Measurements from ENCODE around the gene TSGA10IP. TPM values are rescaled to one million over a fixed set of nuclear protein-coding genes. Genes with fewer than 3 reads are reported as not detected.

Gene TSGA10IP
- total and polyA plus RNA-seq, 2 experiments from 2014 or later = not detected

- H3K27me3 ChIP-seq (replicated peaks; ENCODE audit: insufficient read depth) = no peaks in the 10 kb centered on the region
Measured at GRCh38 chr11:65954771-65955170, 9.5 kb downstream of the TSGA10IP start.

GRCh38 chr11:65958291-65958690 is 13.0 kb downstream of the TSGA10IP start:
- Histone ChIP-seq H3F3A (ENCODE audit: insufficient read depth) (no peaks in the 10 kb centered on the region), H3K4me3 (no peak overlapping the region), H3K9me2 (ENCODE audit: insufficient read depth) (no peaks in the 10 kb centered on the region), H3K36me3 (ENCODE audit: low read depth) (no peaks in the 10 kb centered on the region), H3K27me3 (replicated peaks; ENCODE audit: insufficient read depth) (no peaks in the 10 kb centered on the region), H3K4me2 (ENCODE audit: unreplicated experiment) (no peak overlapping the region), H3K27ac (no peak overlapping the region), H3K9ac (no peak overlapping the region), H3K79me2 (ENCODE audit: insufficient read depth) (peaks cover 17% of the 10 kb centered on the region), H3K4me1 (ENCODE audit: insufficient read depth) (peaks cover 9% of the 10 kb centered on the region), H3K9me3 (ENCODE audit: low read depth) (no peaks in the 10 kb centered on the region), H4K20me1 (ENCODE audit: insufficient read depth) (no peaks in the 10 kb centered on the region), H2AFZ (no peak overlapping the region)
- 30 to 35% methylated on average over 4 of the region's 4 CpGs for WGBS, 2 experiments (ENCODE audit: low coverage in 1 of 2, low lambda C conversion rate in 2 of 2, missing lambda C conversion rate in 2 of 2)
- TF ChIP-seq EZH2phosphoT487 (IDR thresholded peaks at IDR 0.05; ENCODE audit: insufficient read depth, low read depth) (no peak), EZH2 (IDR thresholded peaks at IDR 0.05; ENCODE audit: insufficient read depth, poor library complexity, severe bottlenecking) (no peak)
- in situ Hi-C loops (cut with MboI) = no loop called here
- no peak for DNase-seq

More at GRCh38 chr11:65954771-65955170, 9.5 kb downstream of the TSGA10IP start:
- WGBS, 2 experiments (ENCODE audit: low coverage in 1 of 2, low lambda C conversion rate in 2 of 2, missing lambda C conversion rate in 2 of 2) = 72 to 75% methylated on average over 8 of the region's 8 CpGs
- no peaks in the 10 kb centered on the region for H3K9me2 ChIP-seq (ENCODE audit: insufficient read depth)
- H3K9ac ChIP-seq = no peak overlapping the region
- in situ Hi-C loops (cut with MboI) = no loop called here
- no peaks in the 10 kb centered on the region for H3K79me2 ChIP-seq (ENCODE audit: insufficient read depth)
- no peak overlapping the region for H3K27ac ChIP-seq
- no peak for DNase-seq
- H3F3A ChIP-seq (ENCODE audit: insufficient read depth) = no peaks in the 10 kb centered on the region
- no peaks in the 10 kb centered on the region for H3K9me3 ChIP-seq (ENCODE audit: low read depth)
- no peak overlapping the region for H3K4me2 ChIP-seq (ENCODE audit: unreplicated experiment)
- no peak for TF ChIP-seq EZH2phosphoT487 (IDR thresholded peaks at IDR 0.05; ENCODE audit: insufficient read depth, low read depth)
- no peak for TF ChIP-seq EZH2 (IDR thresholded peaks at IDR 0.05; ENCODE audit: insufficient read depth, poor library complexity, severe bottlenecking)
- no peaks in the 10 kb centered on the region for H3K36me3 ChIP-seq (ENCODE audit: low read depth)
- no peaks in the 10 kb centered on the region for H3K4me1 ChIP-seq (ENCODE audit: insufficient read depth)
- H3K4me3 ChIP-seq = no peak overlapping the region
- H4K20me1 ChIP-seq (ENCODE audit: insufficient read depth) = no peaks in the 10 kb centered on the region
- H2AFZ ChIP-seq = no peak overlapping the region

- H3K4me2 ChIP-seq (ENCODE audit: unreplicated experiment) = no peak overlapping the region
- no peak overlapping the region for H3K4me3 ChIP-seq
- H3K36me3 ChIP-seq (ENCODE audit: low read depth) = 0 out of 2 replicates have a peak, but pooled peaks cover under 1% of the 10 kb centered on the region
- in situ Hi-C loops (cut with MboI) = no loop called here
- 48 to 53% methylated on average over 17 of the region's 17 CpGs for WGBS, 2 experiments (ENCODE audit: low coverage in 1 of 2, low lambda C conversion rate in 2 of 2, missing lambda C conversion rate in 2 of 2)
- no peak overlapping the region for H3K9ac ChIP-seq
- TF ChIP-seq EZH2 (IDR thresholded peaks at IDR 0.05; ENCODE audit: insufficient read depth, poor library complexity, severe bottlenecking) = no peak
- TF ChIP-seq EZH2phosphoT487 (IDR thresholded peaks at IDR 0.05; ENCODE audit: insufficient read depth, low read depth) = no peak
- peaks cover 15% of the 10 kb centered on the region for H3K4me1 ChIP-seq (ENCODE audit: insufficient read depth)
- H3K9me2 ChIP-seq (ENCODE audit: insufficient read depth) = no peaks in the 10 kb centered on the region
- peaks cover 23% of the 10 kb centered on the region for H3K79me2 ChIP-seq (ENCODE audit: insufficient read depth)
- H2AFZ ChIP-seq = no peak overlapping the region
- no peak for DNase-seq
- no peak overlapping the region for H3K27ac ChIP-seq
- H3F3A ChIP-seq (ENCODE audit: insufficient read depth) = no peaks in the 10 kb centered on the region
- H4K20me1 ChIP-seq (ENCODE audit: insufficient read depth) = no peaks in the 10 kb centered on the region
- H3K27me3 ChIP-seq (replicated peaks; ENCODE audit: insufficient read depth) = no peaks in the 10 kb centered on the region
- no peaks in the 10 kb centered on the region for H3K9me3 ChIP-seq (ENCODE audit: low read depth)
Measured at GRCh38 chr11:65958774-65959420, 13.6 kb downstream of the TSGA10IP start.

GRCh38 chr11:65960824-65961266 is 15.6 kb downstream of the TSGA10IP start:
- TF ChIP-seq EZH2 (IDR thresholded peaks at IDR 0.05; ENCODE audit: insufficient read depth, poor library complexity, severe bottlenecking) = no peak
- no peak for TF ChIP-seq EZH2phosphoT487 (IDR thresholded peaks at IDR 0.05; ENCODE audit: insufficient read depth, low read depth)
- H3K36me3 ChIP-seq (ENCODE audit: low read depth) = 0 out of 2 replicates have a peak, but pooled peaks cover 8% of the 10 kb centered on the region
- no peaks in the 10 kb centered on the region for H4K20me1 ChIP-seq (ENCODE audit: insufficient read depth)
- in situ Hi-C loops (cut with MboI) = no loop called here
- 50 to 58% methylated on average over 15 to 16 of the region's 16 CpGs for WGBS, 2 experiments (ENCODE audit: low coverage in 1 of 2, low lambda C conversion rate in 2 of 2, missing lambda C conversion rate in 2 of 2)
- DNase-seq = no peak
- peaks cover 43% of the 10 kb centered on the region for H3K79me2 ChIP-seq (ENCODE audit: insufficient read depth)
- peaks cover 17% of the 10 kb centered on the region for H3K4me1 ChIP-seq (ENCODE audit: insufficient read depth)
- H3F3A ChIP-seq (ENCODE audit: insufficient read depth) = no peaks in the 10 kb centered on the region
- peak overlapping the region; percentile 88 for H3K4me3 ChIP-seq
- H2AFZ ChIP-seq = peak overlapping the region; percentile 94
- H3K27me3 ChIP-seq (replicated peaks; ENCODE audit: insufficient read depth) = no peaks in the 10 kb centered on the region
- peak overlapping the region; percentile 88 for H3K27ac ChIP-seq
- H3K9me3 ChIP-seq (ENCODE audit: low read depth) = no peaks in the 10 kb centered on the region
- peak overlapping the region; percentile 93 for H3K4me2 ChIP-seq (ENCODE audit: unreplicated experiment)
- peak overlapping the region; percentile 97 for H3K9ac ChIP-seq
- no peaks in the 10 kb centered on the region for H3K9me2 ChIP-seq (ENCODE audit: insufficient read depth)

All from GM23248 (cell line).